ENCODE measurements around the gene DENND1C.
"Not testable (repeated sequence)": the region's sequence is repeated elsewhere in the genome, so short reads cannot be mapped to it uniquely, and the experiment has no call there.

DENND1C gene

GRCh38 chr19:6451583-6452222 lies 29.9 kb downstream of the DENND1C start:
- DNase-seq = no peak

- DNase-seq = no peak
These were observed 31.4 kb downstream of the DENND1C start for GRCh38 chr19:6450166-6450565.

GRCh38 chr19:6448045-6448444 lies 33.5 kb downstream of the DENND1C start:
- no peak for DNase-seq

- DNase-seq = no peak
These were observed 35.1 kb downstream of the DENND1C start for GRCh38 chr19:6446452-6446851.

- DNase-seq = no peak
These were observed 37.6 kb downstream of the DENND1C start for GRCh38 chr19:6443986-6444385.

GRCh38 chr19:6442087-6442688 lies 39.4 kb downstream of the DENND1C start:
- DNase-seq = no peak

- no peak for DNase-seq
These were observed 40.7 kb downstream of the DENND1C start for GRCh38 chr19:6440905-6441304.

GRCh38 chr19:6439743-6440142 lies 41.8 kb downstream of the DENND1C start:
- no peak for DNase-seq

- DNase-seq = no peak
These were observed 47.9 kb downstream of the DENND1C start, which contains the start of gene SLC25A41 for GRCh38 chr19:6433663-6434062. Gene SLC25A41, minus strand, starts transcription at chr19:6433763. Its CDS starts 70 bp downstream, at chr19:6433693.

GRCh38 chr19:6433165-6433564 lies 48.4 kb downstream of the DENND1C start:
- DNase-seq = no peak

- DNase-seq = no peak
These were observed 49.7 kb downstream of the DENND1C start for GRCh38 chr19:6431891-6432290.

- DNase-seq = no peak
These were observed 52.0 kb downstream of the DENND1C start for GRCh38 chr19:6429419-6430221.

GRCh38 chr19:6428692-6429418 lies 52.7 kb downstream of the DENND1C start:
- DNase-seq = not testable (repeated sequence)

GRCh38 chr19:6427131-6427530 lies 54.5 kb downstream of the DENND1C start:
- no peak for DNase-seq

- peak; percentile 28 for DNase-seq
These were observed 55.6 kb downstream of the DENND1C start for GRCh38 chr19:6425732-6426620.

GRCh38 chr19:6424939-6425731 lies 56.5 kb downstream of the DENND1C start:
- peak; percentile 100 for DNase-seq

GRCh38 chr19:6424195-6424938 lies 57.2 kb downstream of the DENND1C start, which contains the start of gene KHSRP:
Gene KHSRP, minus strand, starts transcription at chr19:6424811. Its CDS starts 110 bp downstream, at chr19:6424701.
- DNase-seq = peak; percentile 52

- DNase-seq = peak; percentile 67
These were observed 57.9 kb downstream of the DENND1C start for GRCh38 chr19:6423499-6424194.
